HG02885 (cell line): Measurements from ENCODE around the gene PDGFRB.
"Not testable (repeated sequence)": the region's sequence is repeated elsewhere in the genome, so short reads cannot be mapped to it uniquely, and the experiment has no call there.

ENCODE experiments used
- ATAC-seq: cut with Tn5 transposase; IDR thresholded peaks from one replicate; pipeline ENCODE4 v1.9.1; 2021; ENCODE audit warnings: mild to moderate bottlenecking; ENCODE audit not compliant: unreplicated experiment, poor library complexity

The PDGFRB gene

GRCh38 chr5:150104550-150104870 lies 51.1 kb downstream of the PDGFRB start:
- ATAC-seq, result no peak

GRCh38 chr5:150103678-150104549 lies 51.7 kb downstream of the PDGFRB start:
- ATAC-seq, result no peak

GRCh38 chr5:150101023-150101422 lies 54.6 kb downstream of the PDGFRB start:
- no peak for ATAC-seq

DNA sequence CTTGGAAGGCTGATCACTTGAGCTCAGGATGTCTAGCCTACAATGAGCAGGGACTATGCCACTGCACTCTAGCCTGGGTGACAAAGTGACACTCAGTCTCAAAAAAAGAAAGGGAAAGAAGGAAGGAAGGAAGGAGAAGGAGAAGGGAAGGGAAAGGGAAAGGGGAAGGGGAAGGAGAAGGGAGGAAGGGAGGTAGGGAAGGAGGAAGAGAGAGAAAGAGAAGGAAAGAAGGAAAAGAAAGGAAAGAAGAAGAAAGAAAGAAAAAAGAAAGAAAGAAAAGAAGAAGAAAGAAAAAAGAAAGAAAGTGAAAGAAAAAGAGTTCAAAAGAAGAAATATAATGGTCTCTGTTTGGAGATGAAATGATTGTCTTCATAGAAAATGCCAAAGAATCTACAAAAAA lies 58.5 kb downstream of the PDGFRB start:
- no peak for ATAC-seq

GRCh38 chr5:150092159-150092787 lies 63.4 kb downstream of the PDGFRB start:
- peak; percentile 79 for ATAC-seq

DNA sequence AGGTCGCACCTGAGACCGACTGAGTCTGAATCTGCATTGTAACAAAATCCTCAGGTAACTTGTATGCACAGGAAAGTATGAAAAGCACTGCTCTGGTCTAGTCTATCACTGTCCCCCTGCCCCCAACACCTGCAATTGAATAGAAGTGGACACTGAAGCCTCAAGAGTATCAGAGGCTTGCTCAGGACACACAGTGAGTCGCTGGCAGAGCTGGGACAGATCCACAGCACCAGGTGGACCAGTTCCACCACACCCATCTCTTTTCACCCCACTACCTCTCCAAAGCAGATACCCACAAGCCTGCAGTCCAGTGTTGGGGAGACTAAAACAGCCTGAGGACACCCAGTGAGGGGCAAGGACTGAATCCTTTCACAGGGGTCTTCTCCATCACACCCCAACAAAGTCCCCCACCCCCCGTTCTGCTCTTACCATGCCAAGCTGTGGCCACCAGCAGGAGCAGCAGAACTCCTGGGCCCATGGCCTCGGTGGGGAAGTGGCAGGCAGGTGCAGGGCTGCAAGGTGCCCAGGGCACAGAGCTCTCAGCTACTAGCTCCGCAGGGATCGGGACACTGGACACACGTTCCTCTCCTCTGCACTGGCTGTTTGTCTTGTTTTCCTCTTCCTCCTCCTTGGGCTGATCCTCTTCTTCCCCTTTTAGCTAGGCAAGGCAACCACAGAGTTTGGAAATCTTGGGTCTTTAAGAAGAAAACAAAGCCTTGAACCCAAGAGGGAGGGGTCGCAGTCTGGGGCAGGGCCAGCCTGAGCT lies 69.5 kb downstream of the PDGFRB start, which contains the start of gene CSF1R:
Gene CSF1R, minus strand, starts transcription at position 605 of the 766 bp plus-strand sequence. Its CDS starts 127 bp downstream, at position 478.
- no peak for ATAC-seq

DNA sequence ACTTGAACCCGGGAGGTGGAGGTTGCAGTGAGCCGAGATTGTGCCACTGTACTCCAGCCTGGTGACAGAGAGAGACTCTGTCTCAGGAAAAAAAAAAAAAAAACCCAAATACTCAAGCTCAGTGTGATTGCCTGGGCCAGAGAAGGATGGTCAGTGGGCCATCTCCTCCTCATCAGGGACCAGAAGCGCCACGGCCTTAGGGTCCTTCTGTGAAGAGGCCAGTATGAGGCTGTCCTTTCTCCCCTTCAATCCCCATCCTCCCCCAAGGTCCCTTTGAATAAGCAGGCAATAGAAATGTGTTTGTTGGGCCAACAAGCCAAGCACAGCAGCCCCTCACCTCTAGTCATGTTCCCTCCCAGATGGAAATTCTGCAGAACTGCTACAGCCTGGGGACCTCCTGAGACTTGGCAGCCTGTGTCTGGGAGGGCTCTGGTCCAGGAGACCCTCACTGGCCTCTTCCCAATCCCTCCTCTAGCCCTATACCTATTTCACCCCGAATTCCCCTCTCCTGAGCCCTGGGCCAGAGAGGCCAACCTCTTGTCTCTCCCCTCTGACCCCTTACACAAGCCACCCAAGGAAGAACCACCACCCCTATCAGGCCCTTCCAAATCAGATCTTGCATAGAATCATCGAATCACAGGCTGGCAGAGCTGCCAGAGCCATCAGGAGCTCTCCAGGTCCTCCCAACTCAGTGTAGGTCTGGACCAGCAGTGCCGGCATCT lies 70.3 kb downstream of the PDGFRB start:
- no peak for ATAC-seq

GRCh38 chr5:150084754-150085153 lies 70.9 kb downstream of the PDGFRB start:
- not testable (repeated sequence) for ATAC-seq

DNA sequence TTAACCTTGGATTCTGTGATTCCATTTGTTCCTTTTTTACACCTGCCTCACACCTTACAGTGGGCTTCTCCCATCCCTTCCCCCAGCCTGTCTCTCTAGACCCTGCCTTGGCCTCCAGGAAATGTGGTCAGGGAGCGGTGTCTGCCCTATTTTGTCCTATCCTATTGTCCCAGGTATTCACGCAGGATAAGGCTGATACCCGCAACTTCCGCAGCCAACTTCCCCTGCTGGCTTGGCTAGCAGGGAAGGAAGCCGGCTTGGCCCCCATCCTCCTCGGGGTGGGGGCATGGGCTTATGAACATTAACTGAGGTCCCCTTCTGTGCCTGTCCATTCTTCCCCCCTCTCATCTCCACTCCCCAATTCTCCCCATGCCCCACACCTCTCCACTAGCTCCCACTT lies 72.8 kb downstream of the PDGFRB start:
- ATAC-seq, result no peak

DNA sequence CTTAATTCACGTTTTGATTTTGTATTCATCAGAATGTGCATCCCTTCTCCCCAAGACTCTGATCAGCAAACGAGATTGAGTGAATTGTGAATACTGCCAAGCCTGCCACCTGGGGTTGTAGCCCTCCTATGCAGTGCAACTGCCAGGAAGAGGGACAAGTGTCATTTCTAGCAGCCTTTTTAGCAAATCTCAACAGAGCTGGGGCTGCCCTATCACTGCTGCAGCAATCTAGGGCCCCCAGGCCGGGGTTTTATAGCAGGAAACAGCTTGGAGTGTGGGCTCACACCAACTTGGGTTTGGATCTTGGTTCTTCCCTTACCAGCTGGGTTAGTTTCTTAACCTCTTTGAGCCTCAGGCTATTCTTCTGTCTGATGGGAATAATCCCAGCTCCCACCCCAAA lies 73.3 kb downstream of the PDGFRB start:
- no peak for ATAC-seq

- peak; percentile 93 for ATAC-seq
Measured at GRCh38 chr5:150081541-150082283, 73.9 kb downstream of the PDGFRB start.

DNA sequence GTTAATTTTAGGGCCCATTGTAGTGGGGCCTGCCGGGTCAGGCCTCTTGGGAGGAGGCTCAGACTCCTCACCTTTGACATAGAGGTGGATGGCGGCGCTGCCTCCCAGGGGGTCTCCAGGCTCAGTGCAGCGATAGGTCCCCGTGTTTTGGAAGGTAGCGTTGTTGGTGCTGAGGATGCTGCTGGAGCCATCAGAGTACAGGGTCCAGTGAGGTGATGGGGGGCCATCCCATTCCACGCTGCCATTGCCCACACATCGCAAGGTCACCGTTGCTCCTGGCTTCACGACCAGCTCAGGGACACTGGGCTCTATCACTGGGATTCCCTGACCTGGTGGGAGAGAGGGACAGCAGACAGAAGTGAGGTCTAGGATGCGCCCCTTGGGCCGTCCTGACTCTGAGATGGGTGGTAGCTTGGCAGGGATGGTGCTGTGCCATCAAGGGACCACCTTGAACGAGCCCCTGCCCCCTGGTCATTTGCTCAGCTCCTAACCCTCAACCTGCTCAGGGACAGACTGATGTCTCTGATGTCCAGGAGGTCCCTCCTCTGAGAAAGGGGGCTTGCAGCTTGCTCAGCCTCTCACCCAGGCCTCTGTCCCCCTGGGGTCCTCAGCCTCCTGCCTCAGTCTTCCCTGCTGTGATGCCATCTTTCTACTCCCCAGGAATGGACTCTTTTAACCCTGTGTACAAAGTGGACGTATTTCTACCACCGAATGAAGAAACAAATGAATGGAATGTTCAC lies 74.8 kb downstream of the PDGFRB start:
- ATAC-seq, result no peak

GRCh38 chr5:150079909-150080461 lies 75.7 kb downstream of the PDGFRB start:
- ATAC-seq, result no peak

- ATAC-seq, result no peak
Measured at GRCh38 chr5:150078802-150079689, 76.6 kb downstream of the PDGFRB start.

DNA sequence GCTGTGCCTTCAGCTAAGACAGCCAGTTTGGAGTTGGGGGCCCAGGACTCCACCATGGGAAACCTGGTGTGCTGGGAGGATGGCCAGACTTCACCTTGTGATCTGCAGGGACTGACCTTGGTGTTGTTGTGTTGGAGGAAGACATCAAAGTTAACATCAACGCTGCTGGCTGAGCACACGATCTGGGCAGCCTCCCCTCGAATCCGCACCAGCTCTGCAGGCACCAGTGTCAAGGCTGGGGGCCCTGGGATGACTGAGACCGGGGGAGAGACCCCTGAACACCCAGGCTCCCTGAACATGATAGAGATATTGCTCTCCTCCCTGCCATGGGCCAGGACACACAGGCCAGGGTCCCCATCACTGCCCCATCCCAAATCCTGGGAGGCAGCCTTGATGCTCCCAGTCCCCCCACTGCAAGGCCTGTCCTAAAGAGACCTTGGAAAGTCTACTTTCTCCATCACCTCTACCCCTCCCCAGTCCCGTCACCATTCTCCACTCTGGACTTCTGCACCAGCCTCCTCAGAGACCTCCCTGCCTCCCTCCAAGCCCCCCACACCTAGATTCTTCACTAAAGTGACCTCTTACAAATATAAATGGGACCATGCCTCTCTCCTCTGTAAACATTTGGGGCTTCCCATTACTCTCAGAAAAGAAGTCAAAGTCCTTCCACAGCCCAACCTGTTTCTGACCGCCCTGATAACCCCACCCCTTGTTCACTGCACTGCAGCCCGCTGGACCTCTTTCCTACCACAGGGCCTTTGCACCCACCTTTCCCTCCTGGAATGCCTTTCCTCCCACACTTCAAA lies 77.4 kb downstream of the PDGFRB start:
- ATAC-seq, result no peak

DNA sequence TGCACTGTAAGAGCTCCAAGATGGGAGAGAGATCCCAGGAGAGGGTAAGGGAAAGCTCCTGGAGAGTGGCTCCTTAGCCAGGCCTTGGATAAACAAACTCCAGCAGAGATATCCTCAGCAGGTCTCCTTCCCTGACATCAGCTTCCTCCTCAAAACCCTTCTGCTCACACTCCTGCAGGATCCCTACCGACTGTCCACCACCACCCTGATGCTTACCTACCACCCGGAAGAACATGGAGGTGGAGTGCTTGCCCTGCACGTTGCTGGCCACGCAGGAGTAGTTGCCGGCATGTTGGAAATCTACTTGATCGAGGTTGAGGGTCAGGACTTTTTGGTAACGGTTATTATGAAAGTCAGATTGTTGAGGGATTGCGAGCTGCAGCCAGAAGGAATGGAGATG lies 78.6 kb downstream of the PDGFRB start:
- no peak for ATAC-seq

DNA sequence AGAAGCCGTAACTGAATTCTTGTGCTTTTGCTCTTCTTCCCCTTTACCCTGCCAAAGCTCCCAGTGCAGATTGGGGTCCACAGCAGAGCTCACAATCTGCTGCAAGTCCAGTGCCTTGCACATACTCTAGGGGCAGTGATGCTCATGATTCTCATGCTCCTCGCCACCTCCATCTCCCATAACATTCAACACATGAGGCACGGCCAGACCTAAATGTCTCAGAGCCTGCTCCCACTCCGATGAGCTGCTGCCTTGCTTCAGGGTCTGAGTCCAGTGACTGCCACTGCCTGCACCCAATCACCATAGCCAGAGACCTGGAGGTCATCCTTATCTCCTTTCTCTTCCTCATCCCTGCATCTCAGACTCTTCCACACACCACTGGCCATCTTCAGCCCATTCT lies 79.8 kb downstream of the PDGFRB start:
- ATAC-seq, result no peak
